DND-41 (cell line): Measurements from ENCODE around the gene STXBP6.
"Not testable (repeated sequence)": the region's sequence is repeated elsewhere in the genome, so short reads cannot be mapped to it uniquely, and the experiment has no call there.

Experiments used
- ATAC-seq: fragments of 200-7000 bp; cut with Tn5 transposase; 3 replicates; pipeline ENCODE4 v1.9.1; 2021; ENCODE audit warnings: low read depth; ENCODE audit not compliant: insufficient read depth
- DNase-seq: peaks from one replicate; pipeline ENCODE4 v3.0.0-alpha.2; 2020
- H2AFZ ChIP-seq: 2 replicates; pipeline ENCODE4 v1.6.0; 2012; ENCODE audit warnings: low read depth, low read length
- H3K27ac ChIP-seq: 2 replicates; pipeline ENCODE4 v1.5.1; 2012; ENCODE audit warnings: low read length, inconsistent platforms
- H3K27me3 ChIP-seq: fragments of 200-600 bp; sonication (generic); 2 replicates; pipeline ENCODE4 v1.6.0; 2012; ENCODE audit warnings: low read length, mild to moderate bottlenecking, inconsistent platforms; ENCODE audit not compliant: insufficient read depth, poor library complexity
- H3K36me3 ChIP-seq: 2 replicates; pipeline ENCODE4 v1.5.1; 2012; ENCODE audit warnings: low read length, inconsistent platforms; ENCODE audit not compliant: insufficient read depth
- H3K4me1 ChIP-seq: 2 replicates; pipeline ENCODE4 v1.5.1; 2012; ENCODE audit warnings: mild to moderate bottlenecking, low read length; ENCODE audit not compliant: insufficient read depth
- H3K4me2 ChIP-seq: 2 replicates; pipeline ENCODE4 v1.6.0; 2012; ENCODE audit warnings: mild to moderate bottlenecking, moderate library complexity, low read length, inconsistent platforms; ENCODE audit not compliant: insufficient read depth
- H3K4me3 ChIP-seq, 2 experiments: fragments of 200-600 bp in 1 of 2; shearing (Covaris generic) in 1 of 2; 2 replicates each; pipeline ENCODE4 v1.5.1; 2012 to 2016; ENCODE audit warnings: inconsistent platforms in 2 of 2, low read length in 2 of 2, mild to moderate bottlenecking in 2 of 2, low read depth in 1 of 2, moderate library complexity in 1 of 2
- H3K79me2 ChIP-seq: 2 replicates; pipeline ENCODE4 v1.6.0; 2012; ENCODE audit warnings: low read length, inconsistent platforms; ENCODE audit not compliant: insufficient read depth
- H3K9ac ChIP-seq: 2 replicates; pipeline ENCODE4 v1.6.0; 2012; ENCODE audit warnings: low read depth, mild to moderate bottlenecking, inconsistent platforms, low read length, moderate library complexity
- H3K9me3 ChIP-seq: 2 replicates; pipeline ENCODE4 v1.5.1; 2012; ENCODE audit warnings: low read length, moderate library complexity, mild to moderate bottlenecking, inconsistent platforms; ENCODE audit not compliant: insufficient read depth, severe bottlenecking
- H4K20me1 ChIP-seq: 2 replicates; pipeline ENCODE4 v1.6.0; 2012; ENCODE audit warnings: low read length; ENCODE audit not compliant: insufficient read depth
- EZH2 ChIP-seq: IDR thresholded peaks from 3 replicates; pipeline ENCODE4 v1.6.1; 2012; ENCODE audit warnings: borderline replicate concordance, low read depth, mild to moderate bottlenecking, moderate library complexity, low read length, inconsistent platforms; ENCODE audit not compliant: severe bottlenecking
- TF ChIP-seq, protein P1 (sequence below): IDR thresholded peaks from 2 replicates; pipeline ENCODE4 v1.5.1; 2012; ENCODE audit warnings: borderline replicate concordance, low read length, moderate library complexity, mild to moderate bottlenecking; ENCODE audit not compliant: poor library complexity, severe bottlenecking; ENCODE audit errors: extremely low read depth

The STXBP6 gene

DNA sequence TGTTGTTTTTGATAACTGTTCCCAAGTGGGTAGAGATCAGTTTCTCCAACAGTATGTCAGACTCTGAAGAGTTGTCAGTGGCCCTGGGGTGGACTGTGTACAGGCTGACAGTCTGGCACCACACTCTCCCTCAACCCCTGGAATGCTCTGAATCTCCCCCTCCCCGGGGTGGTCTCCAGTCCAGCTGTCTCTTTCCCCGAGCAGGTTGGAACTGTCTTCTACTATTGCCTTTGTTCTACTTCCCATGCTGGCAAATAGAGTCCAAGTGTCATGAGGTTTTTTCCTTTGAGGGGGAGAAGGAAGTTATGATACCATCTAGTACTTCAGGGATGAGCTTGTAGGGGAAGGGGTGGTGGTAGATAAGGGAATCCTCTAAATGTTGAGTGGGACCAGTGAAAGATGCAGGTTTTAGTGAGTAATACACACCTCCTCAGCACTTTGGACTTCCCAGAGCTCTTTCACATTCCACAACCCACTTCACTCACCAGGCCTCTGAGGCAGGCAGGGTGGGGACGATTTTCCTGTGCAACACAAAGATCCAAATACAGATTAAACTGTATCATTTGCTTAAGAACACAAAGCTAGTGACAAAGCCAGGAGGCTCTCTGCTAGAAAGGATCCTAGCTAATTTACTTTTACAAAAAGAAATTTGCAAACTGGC is 245.3 kb downstream of the STXBP6 start:
- no peak for TF ChIP-seq EZH2
- TF ChIP-seq, protein P1, sequence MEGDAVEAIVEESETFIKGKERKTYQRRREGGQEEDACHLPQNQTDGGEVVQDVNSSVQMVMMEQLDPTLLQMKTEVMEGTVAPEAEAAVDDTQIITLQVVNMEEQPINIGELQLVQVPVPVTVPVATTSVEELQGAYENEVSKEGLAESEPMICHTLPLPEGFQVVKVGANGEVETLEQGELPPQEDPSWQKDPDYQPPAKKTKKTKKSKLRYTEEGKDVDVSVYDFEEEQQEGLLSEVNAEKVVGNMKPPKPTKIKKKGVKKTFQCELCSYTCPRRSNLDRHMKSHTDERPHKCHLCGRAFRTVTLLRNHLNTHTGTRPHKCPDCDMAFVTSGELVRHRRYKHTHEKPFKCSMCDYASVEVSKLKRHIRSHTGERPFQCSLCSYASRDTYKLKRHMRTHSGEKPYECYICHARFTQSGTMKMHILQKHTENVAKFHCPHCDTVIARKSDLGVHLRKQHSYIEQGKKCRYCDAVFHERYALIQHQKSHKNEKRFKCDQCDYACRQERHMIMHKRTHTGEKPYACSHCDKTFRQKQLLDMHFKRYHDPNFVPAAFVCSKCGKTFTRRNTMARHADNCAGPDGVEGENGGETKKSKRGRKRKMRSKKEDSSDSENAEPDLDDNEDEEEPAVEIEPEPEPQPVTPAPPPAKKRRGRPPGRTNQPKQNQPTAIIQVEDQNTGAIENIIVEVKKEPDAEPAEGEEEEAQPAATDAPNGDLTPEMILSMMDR = no peak
- Histone ChIP-seq H3K36me3 (no peaks in the 10 kb centered on the region), H3K4me1 (no peaks in the 10 kb centered on the region), H2AFZ (no peak overlapping the region), H3K9me3 (no peaks in the 10 kb centered on the region), H3K79me2 (no peaks in the 10 kb centered on the region), H4K20me1 (no peaks in the 10 kb centered on the region), H3K27me3 (no peaks in the 10 kb centered on the region), H3K4me2 (no peak overlapping the region), H3K4me3 (no peak overlapping the region), H3K9ac (no peak overlapping the region), H3K27ac (no peak overlapping the region)
- ATAC-seq (no peak), DNase-seq (no peak)

DNA sequence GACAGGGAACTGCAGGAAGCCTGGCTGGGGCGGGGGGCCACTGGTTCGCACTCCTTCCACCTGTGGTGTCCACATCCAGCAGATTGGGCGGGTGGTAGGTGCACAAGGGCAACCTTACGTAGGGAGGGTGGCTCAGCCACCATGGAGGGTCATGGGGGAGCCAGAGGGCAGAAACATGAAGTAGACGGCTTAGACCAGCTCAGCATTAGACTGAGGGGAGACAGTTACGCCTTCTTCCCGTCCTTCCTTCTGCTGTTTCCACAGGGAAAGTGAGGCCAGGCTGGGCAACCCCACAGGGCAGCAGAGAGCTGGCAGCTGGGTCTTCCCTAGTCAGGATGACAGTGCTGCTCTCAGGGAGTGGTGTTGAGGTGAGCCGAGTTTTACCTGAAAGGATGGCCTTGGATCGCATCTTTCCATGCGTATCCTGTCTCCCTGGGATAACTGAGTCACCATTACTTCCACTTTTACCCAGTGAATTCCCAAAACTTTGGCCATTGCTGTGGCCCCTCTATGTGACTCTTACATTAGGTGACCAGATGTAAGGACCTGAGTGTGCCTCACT is 245.9 kb downstream of the STXBP6 start:
- H3K27me3 ChIP-seq = no peaks in the 10 kb centered on the region
- no peak overlapping the region for H3K4me2 ChIP-seq
- H4K20me1 ChIP-seq = no peaks in the 10 kb centered on the region
- H3K9ac ChIP-seq = no peak overlapping the region
- H3K9me3 ChIP-seq = no peaks in the 10 kb centered on the region
- no peak overlapping the region for H2AFZ ChIP-seq
- H3K4me3 ChIP-seq = no peak overlapping the region
- no peaks in the 10 kb centered on the region for H3K4me1 ChIP-seq
- H3K79me2 ChIP-seq = no peaks in the 10 kb centered on the region
- H3K27ac ChIP-seq = no peak overlapping the region
- no peaks in the 10 kb centered on the region for H3K36me3 ChIP-seq
- DNase-seq (no peak), ATAC-seq (no peak)
- no peak for TF ChIP-seq EZH2
- TF ChIP-seq, protein P1 = no peak

DNA sequence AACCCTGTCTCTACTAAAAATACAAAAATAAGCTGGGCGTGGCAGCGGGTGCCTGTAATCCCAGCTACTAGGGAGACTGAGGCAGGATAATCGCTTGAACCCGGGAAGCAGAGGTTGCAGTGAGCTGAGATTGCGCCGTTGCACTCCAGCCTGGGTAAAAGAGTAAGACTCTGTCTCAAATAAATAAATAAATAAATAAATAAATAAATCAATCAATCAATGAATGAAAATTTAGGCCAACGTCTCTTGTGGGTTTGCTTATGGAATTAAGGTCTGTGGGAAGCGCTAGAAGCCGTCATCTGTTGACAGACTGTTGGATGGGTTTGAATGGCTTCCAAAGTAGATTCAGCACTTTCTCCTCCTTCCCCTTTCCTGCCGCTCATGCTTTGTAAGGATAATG is 246.5 kb downstream of the STXBP6 start:
- H3K79me2 ChIP-seq, H2AFZ ChIP-seq, H3K9me3 ChIP-seq, H3K4me1 ChIP-seq, H3K4me2 ChIP-seq, H4K20me1 ChIP-seq, ATAC-seq, H3K27ac ChIP-seq, H3K9ac ChIP-seq, H3K36me3 ChIP-seq, H3K4me3 ChIP-seq, H3K27me3 ChIP-seq, DNase-seq: not testable (repeated sequence)

DNA sequence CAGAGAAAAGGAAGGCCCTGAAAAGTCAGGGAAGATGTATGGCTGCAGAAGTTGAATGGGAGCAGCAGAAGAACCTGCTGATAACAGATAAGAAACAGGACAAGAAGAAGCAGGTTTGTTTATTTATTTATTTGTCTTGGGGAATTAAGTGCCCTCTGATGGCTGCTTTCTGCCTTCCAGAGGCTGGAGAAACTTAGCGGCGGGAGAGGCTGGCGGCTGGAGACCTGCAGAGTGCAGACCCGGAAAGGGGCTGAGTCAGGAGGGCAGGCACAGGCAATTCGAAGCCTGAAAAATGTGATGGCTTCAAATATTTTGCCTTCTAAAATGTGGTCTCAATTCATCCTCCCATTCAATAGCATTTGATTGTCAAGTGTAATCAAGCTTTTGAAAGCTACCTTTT is 247.7 kb downstream of the STXBP6 start:
- TF ChIP-seq EZH2 = no peak
- TF ChIP-seq, protein P1 = no peak
- H2AFZ ChIP-seq = no peak overlapping the region
- H3K27me3 ChIP-seq = no peaks in the 10 kb centered on the region
- H3K79me2 ChIP-seq = no peaks in the 10 kb centered on the region
- no peak overlapping the region for H3K4me2 ChIP-seq
- H3K4me3 ChIP-seq = no peak overlapping the region
- H3K9me3 ChIP-seq = no peaks in the 10 kb centered on the region
- H3K4me1 ChIP-seq = no peaks in the 10 kb centered on the region
- H4K20me1 ChIP-seq = no peaks in the 10 kb centered on the region
- no peak overlapping the region for H3K27ac ChIP-seq
- DNase-seq (no peak), ATAC-seq (no peak)
- no peaks in the 10 kb centered on the region for H3K36me3 ChIP-seq
- no peak overlapping the region for H3K9ac ChIP-seq
